Measurements from ENCODE around the gene METTL16. TPM values are rescaled to one million over a fixed set of nuclear protein-coding genes. Genes with fewer than 3 reads are reported as not detected.
A peak's percentile ranks its signal among the peaks of the same experiment; 100 is the strongest.

Gene METTL16
- total RNA-seq, 2 experiments from 2014 or later, result 26.6 to 41.5 TPM

DNA sequence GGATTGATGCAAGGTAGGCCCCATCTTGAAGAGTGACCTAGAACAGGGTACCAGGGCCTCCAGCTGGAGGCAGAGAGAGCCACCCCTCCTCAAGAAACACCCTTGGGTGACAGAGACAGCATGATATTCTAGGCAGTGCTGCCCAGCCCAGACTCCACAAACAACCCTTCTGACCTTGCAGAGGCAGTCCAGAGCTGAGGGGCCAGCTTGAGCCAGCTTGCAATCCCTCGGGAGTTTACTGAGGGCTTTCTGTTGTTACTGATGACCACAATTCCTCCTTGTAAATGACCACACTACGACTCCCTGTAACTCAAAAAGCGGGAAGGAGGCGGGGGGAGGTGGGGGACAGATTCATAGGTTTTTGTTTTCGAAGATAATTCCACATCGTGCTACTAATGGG lies 92.2 kb downstream of the METTL16 start:
- POLR2A ChIA-PET, result interaction anchor here (0.8 kb wide), 1 partner anchor 39 kb away, joined by 3 read pairs; no protein-coding TSS in a partner anchor
- intact Hi-C loops (cut with micrococcal nuclease; ENCODE audit: unreplicated experiment), result no loop called here
- no peak overlapping the region for H3K4me3 ChIP-seq (ENCODE audit: low read depth, low read length, poor library complexity, severe bottlenecking)

DNA sequence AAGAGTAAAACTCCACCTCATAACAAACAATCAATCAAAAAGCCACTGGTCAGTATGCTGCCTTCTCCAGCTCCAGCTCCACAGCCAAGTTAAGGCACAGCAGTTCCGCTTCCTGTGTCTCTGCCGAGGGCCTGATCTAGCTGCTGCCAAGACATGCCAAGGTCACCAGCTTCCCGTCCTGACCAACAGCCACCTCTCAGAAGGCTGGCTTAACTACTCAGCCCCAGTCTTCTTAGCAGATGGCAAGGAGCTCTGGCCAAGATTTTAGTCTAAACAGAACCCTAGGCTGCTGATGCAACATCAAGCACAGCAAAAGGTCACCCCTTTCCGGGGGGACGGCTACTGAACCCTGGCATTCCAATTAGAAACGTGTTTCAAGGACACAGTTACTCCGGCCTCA lies 93.1 kb downstream of the METTL16 start:
- Histone ChIP-seq H3K4me2 (ENCODE audit: low read length) (no peak overlapping the region), H3K79me2 (ENCODE audit: insufficient read depth, low read depth, low read length) (no peaks in the 10 kb centered on the region), H3K27ac (ENCODE audit: low read depth, low read length, poor library complexity, severe bottlenecking) (no peak overlapping the region), H3K36me3 (ENCODE audit: insufficient read depth, low read length) (peaks cover 74% of the 10 kb centered on the region), H2AFZ (ENCODE audit: low read length) (no peak overlapping the region), H4K20me1 (ENCODE audit: insufficient read depth, low read length) (no peaks in the 10 kb centered on the region; the same call in 1 of the 2 replicates), H3K4me1 (ENCODE audit: insufficient read depth, low read length, poor library complexity, severe bottlenecking) (no peaks in the 10 kb centered on the region), H3K9me3 (ENCODE audit: low read length) (no peaks in the 10 kb centered on the region), H3K9me2 (ENCODE audit: insufficient read depth, low read length) (no peaks in the 10 kb centered on the region), H3K4me3 (ENCODE audit: low read depth, low read length, poor library complexity, severe bottlenecking) (no peak overlapping the region)
- TF ChIP-seq, protein P1, sequence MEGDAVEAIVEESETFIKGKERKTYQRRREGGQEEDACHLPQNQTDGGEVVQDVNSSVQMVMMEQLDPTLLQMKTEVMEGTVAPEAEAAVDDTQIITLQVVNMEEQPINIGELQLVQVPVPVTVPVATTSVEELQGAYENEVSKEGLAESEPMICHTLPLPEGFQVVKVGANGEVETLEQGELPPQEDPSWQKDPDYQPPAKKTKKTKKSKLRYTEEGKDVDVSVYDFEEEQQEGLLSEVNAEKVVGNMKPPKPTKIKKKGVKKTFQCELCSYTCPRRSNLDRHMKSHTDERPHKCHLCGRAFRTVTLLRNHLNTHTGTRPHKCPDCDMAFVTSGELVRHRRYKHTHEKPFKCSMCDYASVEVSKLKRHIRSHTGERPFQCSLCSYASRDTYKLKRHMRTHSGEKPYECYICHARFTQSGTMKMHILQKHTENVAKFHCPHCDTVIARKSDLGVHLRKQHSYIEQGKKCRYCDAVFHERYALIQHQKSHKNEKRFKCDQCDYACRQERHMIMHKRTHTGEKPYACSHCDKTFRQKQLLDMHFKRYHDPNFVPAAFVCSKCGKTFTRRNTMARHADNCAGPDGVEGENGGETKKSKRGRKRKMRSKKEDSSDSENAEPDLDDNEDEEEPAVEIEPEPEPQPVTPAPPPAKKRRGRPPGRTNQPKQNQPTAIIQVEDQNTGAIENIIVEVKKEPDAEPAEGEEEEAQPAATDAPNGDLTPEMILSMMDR (conservative IDR thresholded peaks at IDR 0.05; ENCODE audit: low read length), result no peak
- no peak for TF ChIP-seq EZH2phosphoT487 (IDR thresholded peaks at IDR 0.05; ENCODE audit: borderline replicate concordance, low read depth, low read length)
- intact Hi-C loops (cut with micrococcal nuclease; ENCODE audit: unreplicated experiment), result no loop called here
- CTCF ChIA-PET (ENCODE audit: unreplicated experiment), result interaction anchor here (0.6 kb wide), 1 partner anchor 396 kb away, joined by 3 read pairs; no protein-coding TSS in a partner anchor
- no TSS peak for BruUV-seq (replicated peaks)
- no peak for DNase-seq (ENCODE audit: low spot score)
- POLR2A ChIA-PET, result interaction anchor here (0.6 to 0.8 kb wide), 4 partner anchors 17 to 79 kb away, joined by 3 to 7 read pairs (median 3); no protein-coding TSS in a partner anchor

More for the DNA sequence above, 92.2 kb downstream of the METTL16 start:
- H3K9me3 ChIP-seq (ENCODE audit: low read length), result no peaks in the 10 kb centered on the region
- H3K9me2 ChIP-seq (ENCODE audit: insufficient read depth, low read length), result no peaks in the 10 kb centered on the region
- no peak overlapping the region for H3K4me2 ChIP-seq (ENCODE audit: low read length)
- H2AFZ ChIP-seq (ENCODE audit: low read length), result no peak overlapping the region
- no peaks in the 10 kb centered on the region for H3K79me2 ChIP-seq (ENCODE audit: insufficient read depth, low read depth, low read length)
- peaks cover 65% of the 10 kb centered on the region for H3K36me3 ChIP-seq (ENCODE audit: insufficient read depth, low read length)
- CTCF ChIA-PET (ENCODE audit: unreplicated experiment), result no interaction called here
- no TSS peak for BruUV-seq (replicated peaks)
- no peaks in the 10 kb centered on the region for H3K4me1 ChIP-seq (ENCODE audit: insufficient read depth, low read length, poor library complexity, severe bottlenecking)
- no peak overlapping the region for H3K27ac ChIP-seq (ENCODE audit: low read depth, low read length, poor library complexity, severe bottlenecking)
- DNase-seq (ENCODE audit: low spot score), result no peak
- TF ChIP-seq, protein P1 (conservative IDR thresholded peaks at IDR 0.05; ENCODE audit: low read length), result no peak
- no peak for TF ChIP-seq EZH2phosphoT487 (IDR thresholded peaks at IDR 0.05; ENCODE audit: borderline replicate concordance, low read depth, low read length)
- H4K20me1 ChIP-seq (ENCODE audit: insufficient read depth, low read length), result no peaks in the 10 kb centered on the region; the same call in 1 of the 2 replicates

DNA sequence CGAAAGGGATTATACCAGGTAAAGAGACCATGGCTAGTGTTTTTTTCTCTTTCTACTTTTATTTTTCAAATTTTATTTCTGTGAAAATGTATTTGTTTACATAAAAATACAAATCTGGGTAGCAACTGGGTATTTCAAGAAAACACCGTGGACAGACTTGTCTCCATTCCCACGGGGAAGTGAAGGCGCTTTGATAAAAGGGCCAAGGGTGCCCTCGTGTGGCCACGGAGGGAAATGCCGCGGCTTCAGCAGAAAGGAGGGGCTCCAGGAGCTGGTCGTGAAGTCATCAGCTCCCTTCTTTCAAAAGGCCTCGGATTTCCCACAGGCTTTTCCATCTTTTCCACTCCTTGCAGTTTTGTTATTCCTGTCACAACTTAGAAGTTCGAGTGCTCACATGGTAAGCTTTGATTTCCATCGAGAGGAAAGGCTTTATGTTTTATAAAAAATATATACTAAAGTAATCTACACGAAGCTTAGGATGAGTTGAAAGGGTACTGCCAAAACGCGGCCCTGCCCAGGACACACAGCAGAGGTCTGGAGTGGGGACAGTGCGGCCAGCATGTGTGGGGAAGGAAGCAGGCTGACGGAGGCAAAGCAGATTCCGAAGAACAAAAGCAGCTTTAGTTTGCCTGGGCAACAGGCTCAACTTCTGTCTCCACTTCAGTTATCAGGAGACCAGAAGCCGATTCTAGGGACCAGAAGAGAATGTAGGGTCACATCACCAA lies 95.5 kb downstream of the METTL16 start:
- ChIA-PET CTCF (ENCODE audit: unreplicated experiment) (interaction anchor here (0.5 to 1.7 kb wide), 2 partner anchors 34 to 76 kb away, joined by 3 to 23 read pairs; no protein-coding TSS in a partner anchor), POLR2A (interaction anchor here (0.6 to 2.0 kb wide), 6 partner anchors 14 to 134 kb away, joined by 3 to 9 read pairs (median 5); no protein-coding TSS in a partner anchor)
- Histone ChIP-seq H4K20me1 (ENCODE audit: insufficient read depth, low read length) (no peaks in the 10 kb centered on the region; the same call in 1 of the 2 replicates), H3K9me3 (ENCODE audit: low read length) (no peaks in the 10 kb centered on the region), H3K27ac (ENCODE audit: low read depth, low read length, poor library complexity, severe bottlenecking) (no peak overlapping the region), H3K79me2 (ENCODE audit: insufficient read depth, low read depth, low read length) (no peaks in the 10 kb centered on the region), H3K9me2 (ENCODE audit: insufficient read depth, low read length) (no peaks in the 10 kb centered on the region), H3K4me2 (ENCODE audit: low read length) (no peak overlapping the region), H3K36me3 (ENCODE audit: insufficient read depth, low read length) (peaks cover 71% of the 10 kb centered on the region), H2AFZ (ENCODE audit: low read length) (no peak overlapping the region), H3K4me3 (ENCODE audit: low read depth, low read length, poor library complexity, severe bottlenecking) (no peak overlapping the region), H3K4me1 (ENCODE audit: insufficient read depth, low read length, poor library complexity, severe bottlenecking) (no peaks in the 10 kb centered on the region)
- TF ChIP-seq, protein P1 (conservative IDR thresholded peaks at IDR 0.05; ENCODE audit: low read length), result peak; percentile 98
- TF ChIP-seq EZH2phosphoT487 (IDR thresholded peaks at IDR 0.05; ENCODE audit: borderline replicate concordance, low read depth, low read length), result no peak
- peak; percentile 81 for DNase-seq (ENCODE audit: low spot score)
- intact Hi-C loops (cut with micrococcal nuclease; ENCODE audit: unreplicated experiment), result loop anchor here (1.0 kb wide), 1 partner anchor 34 kb away; no protein-coding TSS in a partner anchor
- no TSS peak for BruUV-seq (replicated peaks)
